ENCODE measurements around the gene HERC2.

HERC2 gene

GRCh38 chr15:28096670-28097431 lies 225.1 kb downstream of the HERC2 start:
- no peak for DNase-seq (ENCODE audit: low read depth in 2 of 2)

DNA sequence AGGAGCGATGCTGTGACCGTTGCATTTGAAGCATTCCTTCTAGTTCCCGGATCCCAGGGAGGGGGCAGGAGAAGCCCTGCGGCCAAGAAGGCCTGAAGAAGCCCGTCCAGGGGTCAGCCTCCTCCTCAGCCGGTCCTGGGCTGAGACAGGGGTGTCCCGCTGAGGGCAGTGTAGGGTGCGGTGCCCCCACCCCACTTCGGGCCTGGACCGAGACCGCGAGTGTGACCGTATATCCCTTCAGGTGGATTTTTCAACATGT lies 225.6 kb downstream of the HERC2 start:
- no peak for DNase-seq (ENCODE audit: low read depth in 2 of 2)

GRCh38 chr15:28094732-28095521 lies 227.1 kb downstream of the HERC2 start:
- DNase-seq (ENCODE audit: low read depth in 2 of 2): no peak

DNA sequence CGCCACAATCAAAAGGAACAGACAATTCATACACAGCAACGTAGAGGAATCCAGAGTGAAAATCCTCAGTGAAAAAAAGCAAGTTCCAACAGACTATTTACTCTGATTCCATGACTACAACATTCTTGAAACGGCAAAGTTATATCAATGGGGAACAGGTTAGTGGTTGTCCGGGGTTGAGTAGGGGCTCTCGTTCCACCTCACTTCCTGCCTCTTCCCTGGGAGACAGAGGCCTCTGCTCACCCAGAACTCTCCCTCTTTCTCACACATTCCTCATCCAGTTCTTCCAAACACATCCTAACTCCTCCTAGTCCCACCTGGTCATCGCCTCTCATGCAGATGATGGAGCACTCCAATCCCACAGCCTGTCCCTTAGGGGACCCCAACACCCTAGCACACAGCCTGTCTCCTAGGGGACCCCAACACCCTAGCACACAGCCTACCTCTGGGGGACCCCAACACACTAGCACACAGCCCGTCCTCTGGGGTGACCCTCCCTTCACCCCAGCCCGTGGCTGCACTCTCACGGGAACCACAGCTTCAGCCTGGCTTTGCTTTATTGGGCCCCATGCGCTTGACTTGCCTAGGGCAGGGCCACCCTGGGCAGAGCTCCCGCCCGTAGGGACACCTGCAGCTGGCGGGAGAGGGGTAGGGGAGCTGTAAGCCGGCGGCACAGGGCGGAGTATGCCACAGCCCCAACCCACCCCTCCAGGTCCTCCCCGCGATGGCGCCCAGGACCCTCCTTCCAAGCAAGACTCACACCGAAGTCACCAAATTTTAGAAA lies 228.0 kb downstream of the HERC2 start:
- no peak for DNase-seq (ENCODE audit: low read depth in 2 of 2)

DNA sequence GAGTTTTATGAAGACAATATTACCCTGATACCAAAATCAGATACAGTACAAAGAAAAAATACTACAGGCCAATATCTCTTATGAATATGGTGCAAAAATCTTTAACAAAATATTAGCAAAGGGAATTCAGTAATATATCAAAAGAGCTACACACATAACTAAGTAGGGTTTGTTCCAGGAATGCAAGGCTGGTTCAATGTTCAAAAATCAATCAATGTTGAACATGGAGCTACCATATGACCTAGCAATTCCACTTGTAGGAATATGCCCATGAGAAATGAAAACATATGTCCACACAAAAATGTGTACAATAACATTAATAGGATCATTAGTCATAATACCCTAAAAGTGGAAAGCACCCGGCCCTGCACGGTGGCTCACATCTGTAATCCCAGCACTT lies 230.7 kb downstream of the HERC2 start:
- no peak for DNase-seq (ENCODE audit: low read depth in 2 of 2)

DNA sequence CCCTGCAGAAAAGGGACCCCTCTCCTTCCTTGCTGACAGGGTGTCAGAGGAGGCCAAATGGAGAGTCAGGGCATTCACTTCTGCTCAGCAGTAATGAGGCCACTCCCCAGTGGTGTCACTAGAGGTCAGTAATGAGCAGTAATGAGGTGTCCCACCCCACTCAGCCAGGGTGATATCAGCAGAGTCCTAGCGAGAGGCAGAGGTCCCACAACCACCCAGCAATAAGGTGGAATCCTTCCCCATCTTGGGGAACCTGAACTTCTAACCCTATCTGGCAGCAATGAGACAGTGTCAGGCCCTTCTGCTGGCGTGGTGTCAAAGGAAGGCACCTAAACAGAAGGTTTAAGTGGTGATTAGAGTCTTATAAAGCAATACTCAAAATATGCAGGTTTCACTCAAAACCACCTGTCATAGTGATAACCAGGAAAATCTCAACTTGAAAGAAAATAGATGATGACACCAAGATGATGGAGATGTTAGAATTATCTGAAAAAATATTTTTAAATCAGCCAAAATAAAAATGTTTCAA lies 235.7 kb downstream of the HERC2 start:
- DNase-seq (ENCODE audit: low read depth in 2 of 2): peak in 1 of 2 donors; percentile 41

GRCh38 chr15:28085489-28086174 lies 236.3 kb downstream of the HERC2 start:
- DNase-seq (ENCODE audit: low read depth in 2 of 2): no peak

DNA sequence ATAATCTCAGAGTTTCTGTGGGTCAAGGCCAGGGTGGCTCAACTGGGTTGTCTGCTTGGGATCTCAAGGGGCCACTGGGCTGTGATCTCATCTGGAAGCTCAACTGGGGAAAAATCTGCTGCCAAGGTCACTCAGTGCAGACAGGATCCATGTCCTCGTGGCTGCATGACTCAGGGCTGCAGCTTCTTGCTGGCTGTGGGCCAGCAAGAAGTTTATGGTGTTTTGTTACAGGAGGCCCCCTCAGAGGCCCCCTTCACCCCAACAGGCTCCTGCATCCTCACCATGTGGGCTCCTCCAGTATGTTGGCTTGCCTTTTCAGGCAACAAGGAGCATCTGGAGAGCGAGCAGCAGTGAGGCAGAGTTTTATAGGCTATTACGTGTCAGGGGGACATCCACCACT lies 237.4 kb downstream of the HERC2 start:
- DNase-seq (ENCODE audit: low read depth in 2 of 2): no peak

- DNase-seq (ENCODE audit: low read depth in 2 of 2): no peak
Observed at GRCh38 chr15:28082891-28083684, 238.9 kb downstream of the HERC2 start.

DNA sequence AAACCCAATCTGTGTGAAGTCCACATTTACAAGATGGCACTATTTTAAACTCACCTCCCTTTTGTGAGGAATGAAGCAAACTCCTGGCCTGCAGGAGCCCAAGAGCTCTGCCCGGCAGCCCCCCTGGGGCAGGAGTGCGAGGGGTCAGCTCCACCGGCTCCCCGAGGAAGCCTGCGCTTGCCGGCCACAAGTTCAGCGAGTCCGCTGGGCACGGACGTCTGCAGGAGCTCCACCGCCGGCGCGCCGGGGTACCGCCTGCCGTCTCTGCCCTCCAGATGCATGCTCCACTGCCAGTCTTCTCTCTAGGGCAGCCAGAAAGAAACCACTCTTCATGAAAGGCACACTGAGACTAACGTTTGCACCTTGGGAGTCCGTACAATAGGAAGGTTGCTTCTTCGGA lies 240.4 kb downstream of the HERC2 start:
- no peak for DNase-seq (ENCODE audit: low read depth in 2 of 2)

DNA sequence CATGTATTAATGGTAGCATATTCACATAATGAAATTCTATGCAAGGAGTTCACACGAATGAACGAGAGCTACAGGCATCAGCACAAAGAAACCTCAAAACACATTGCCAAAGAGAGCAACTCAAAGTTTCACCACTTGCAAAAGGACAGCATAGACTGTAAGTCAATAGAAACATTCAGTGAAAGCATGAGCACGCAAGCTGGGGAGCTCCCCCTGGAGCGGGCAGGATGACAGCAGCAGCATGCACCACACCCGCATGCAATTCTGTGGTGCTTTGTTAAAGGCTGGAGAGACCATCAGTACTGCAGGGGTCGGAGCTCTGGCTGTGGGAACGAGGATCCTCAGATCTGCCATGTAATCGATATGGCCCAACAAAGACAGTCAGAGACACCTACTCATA lies 241.6 kb downstream of the HERC2 start:
- DNase-seq (ENCODE audit: low read depth in 2 of 2): no peak

DNA sequence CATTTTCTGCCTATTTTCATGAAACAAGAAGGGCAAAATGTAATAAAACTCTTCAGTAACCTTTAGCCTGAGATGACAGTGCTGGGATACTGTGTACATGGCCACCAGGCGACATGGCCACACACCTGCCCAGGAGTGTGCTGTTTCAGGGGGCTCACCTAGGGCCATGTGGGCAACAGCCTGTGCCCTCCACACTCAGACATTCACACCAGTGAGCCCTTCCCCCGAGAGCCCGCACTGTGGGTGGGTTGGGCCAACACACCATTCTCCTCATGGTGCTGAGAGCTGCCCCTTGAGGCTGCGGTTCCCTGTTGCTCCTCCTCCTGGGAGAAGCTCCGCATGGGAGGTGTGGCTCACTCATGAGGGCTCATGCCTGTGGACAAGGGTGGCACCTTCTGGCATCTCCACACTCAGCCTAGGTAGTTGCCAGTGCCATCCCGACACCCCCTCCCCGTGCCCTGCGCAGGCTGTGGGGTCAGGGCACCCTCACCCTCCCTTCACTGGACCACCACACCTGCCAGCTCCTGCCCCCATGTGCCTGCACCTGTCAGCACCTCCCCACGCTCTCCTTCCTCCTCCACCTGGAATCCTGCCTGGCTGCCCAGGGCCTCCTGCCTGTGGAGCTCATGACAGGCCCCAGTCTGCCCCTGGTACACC lies 242.5 kb downstream of the HERC2 start:
- no peak for DNase-seq (ENCODE audit: low read depth in 2 of 2)

DNA sequence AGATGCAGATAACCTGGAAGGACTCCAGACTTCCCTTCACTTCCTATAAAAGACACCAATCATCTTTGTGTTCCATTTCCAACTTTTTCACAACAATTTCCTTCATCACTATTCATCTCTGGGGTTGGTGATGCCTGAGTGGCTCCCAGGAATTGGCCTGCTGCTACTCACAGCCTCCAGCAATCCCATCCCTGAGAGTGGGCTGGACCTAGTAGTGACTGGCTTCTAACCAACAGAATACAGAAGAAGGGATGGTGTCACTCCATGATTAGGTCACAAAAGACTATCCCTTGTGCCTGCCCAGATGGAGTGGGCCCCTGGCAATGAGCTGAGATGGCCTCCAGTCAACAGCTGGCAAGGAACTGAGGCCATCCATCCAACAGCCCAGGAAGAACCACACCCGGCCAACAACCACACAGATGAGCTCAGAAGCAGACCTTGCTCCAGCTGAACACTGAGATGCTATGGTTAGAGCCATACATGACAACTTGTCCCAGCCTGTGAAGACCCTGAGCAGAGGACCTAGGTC lies 243.7 kb downstream of the HERC2 start:
- no peak for DNase-seq (ENCODE audit: low read depth in 2 of 2)

- no peak for DNase-seq (ENCODE audit: low read depth in 2 of 2)
Observed at GRCh38 chr15:28075573-28075972, 246.4 kb downstream of the HERC2 start.

GRCh38 chr15:28068930-28069329 lies 253.0 kb downstream of the HERC2 start:
- DNase-seq (ENCODE audit: low read depth in 2 of 2): no peak

GRCh38 chr15:28066231-28066630 lies 255.7 kb downstream of the HERC2 start:
- DNase-seq (ENCODE audit: low read depth in 2 of 2): no peak

Measured in stimulated activated CD4-positive, alpha-beta T cell treated with anti-CD3 and anti-CD28 coated beads, Interleukin-4, amount 100 ng/mL, for 48 hours (primary cell).